OCI-M1 (cell line): ENCODE measurements around the gene NCAPD2.
"Not testable (repeated sequence)": the region's sequence is repeated elsewhere in the genome, so short reads cannot be mapped to it uniquely, and the experiment has no call there.

Source experiments
- DNase-seq: peaks from one replicate; lab custom pipeline; 2025; lab: John Stamatoyannopoulos, UW

Gene NCAPD2

GRCh38 chr12:6465467-6466183 lies 28.3 kb upstream of the NCAPD2 start:
- peak; percentile 81 for DNase-seq

GRCh38 chr12:6466184-6466573 lies 27.7 kb upstream of the NCAPD2 start:
- no peak for DNase-seq

GRCh38 chr12:6466751-6467150 lies 27.2 kb upstream of the NCAPD2 start:
- not testable (repeated sequence) for DNase-seq

GRCh38 chr12:6467571-6468282 lies 26.2 kb upstream of the NCAPD2 start:
- not testable (repeated sequence) for DNase-seq

- DNase-seq = no peak
These were observed 25.7 kb upstream of the NCAPD2 start for GRCh38 chr12:6468283-6468575.

- DNase-seq = peak; percentile 26
These were observed 24.8 kb upstream of the NCAPD2 start for GRCh38 chr12:6469092-6469491.

GRCh38 chr12:6469609-6470374 lies 24.1 kb upstream of the NCAPD2 start:
- DNase-seq = peak; percentile 39

GRCh38 chr12:6470375-6471163 lies 23.3 kb upstream of the NCAPD2 start, which contains the start of gene VAMP1:
Gene VAMP1 (minus strand): TSS chr12:6470677. CDS start chr12:6470531, 146 bp downstream.
- DNase-seq = peak; percentile 98

- DNase-seq = no peak
These were observed 21.9 kb upstream of the NCAPD2 start for GRCh38 chr12:6471989-6472360.

GRCh38 chr12:6472491-6472890 lies 21.4 kb upstream of the NCAPD2 start:
- DNase-seq = no peak

- DNase-seq = not testable (repeated sequence)
These were observed 18.5 kb upstream of the NCAPD2 start for GRCh38 chr12:6475233-6475975.

GRCh38 chr12:6476489-6476888 lies 17.4 kb upstream of the NCAPD2 start:
- DNase-seq = no peak

- DNase-seq = not testable (repeated sequence)
These were observed 16.1 kb upstream of the NCAPD2 start for GRCh38 chr12:6477601-6478377.

GRCh38 chr12:6478416-6478815 lies 15.5 kb upstream of the NCAPD2 start:
- DNase-seq = no peak

- DNase-seq = no peak
These were observed 5.7 kb upstream of the NCAPD2 start for GRCh38 chr12:6488240-6488639.

- no peak for DNase-seq
These were observed 4.5 kb upstream of the NCAPD2 start for GRCh38 chr12:6489449-6489848.

- not testable (repeated sequence) for DNase-seq
These were observed 3.2 kb upstream of the NCAPD2 start for GRCh38 chr12:6490673-6491072.

GRCh38 chr12:6492838-6493496 lies 935 bp upstream of the NCAPD2 start, which contains the start of gene MRPL51:
Gene MRPL51 (minus strand): TSS chr12:6493262. CDS start chr12:6493136, 126 bp downstream.
- DNase-seq = peak; percentile 98

- peak; percentile 79 for DNase-seq
These were observed 399 bp downstream of the NCAPD2 start for GRCh38 chr12:6494258-6494743.

GRCh38 chr12:6494968-6495367 lies 1.1 kb downstream of the NCAPD2 start:
- no peak for DNase-seq
